GM10266 (cell line): ENCODE measurements around the gene ACSM3.
"Not testable (repeated sequence)": the region's sequence is repeated elsewhere in the genome, so short reads cannot be mapped to it uniquely, and the experiment has no call there.

ENCODE experiments used
- DNase-seq: peaks from one replicate; pipeline ENCODE4 v3.0.0; 2012; ENCODE audit errors: extremely low spot score
- CTCF ChIP-seq: IDR thresholded peaks from 2 replicates; pipeline ENCODE4 v1.5.1; 2012; ENCODE audit warnings: mild to moderate bottlenecking, low read depth; ENCODE audit not compliant: control insufficient read depth, insufficient read depth; ENCODE audit errors: missing control alignments

The ACSM3 gene

GRCh38 chr16:20744922-20745440 lies 18.8 kb upstream of the ACSM3 start:
- no peak for TF ChIP-seq CTCF
- DNase-seq: no peak

DNA sequence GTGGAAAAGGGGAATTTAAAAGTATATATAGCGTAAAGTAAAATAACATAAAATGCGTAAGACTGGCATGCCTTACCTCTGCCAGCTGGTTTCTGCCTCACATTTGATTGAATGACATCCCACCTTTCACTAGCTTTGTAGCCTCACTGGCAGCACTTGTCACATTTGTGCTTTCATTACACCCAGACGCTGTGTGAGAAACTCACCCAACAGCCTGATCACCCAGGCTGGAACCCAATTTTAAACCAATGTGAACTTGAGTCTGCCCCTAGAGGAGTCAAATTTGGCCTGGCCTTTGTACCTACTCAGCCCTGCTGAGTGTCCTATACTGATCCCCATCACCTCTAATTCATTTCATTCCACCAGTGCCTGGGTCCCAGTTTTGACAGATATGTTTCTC lies 17.4 kb upstream of the ACSM3 start:
- no peak for DNase-seq
- TF ChIP-seq CTCF: no peak

DNA sequence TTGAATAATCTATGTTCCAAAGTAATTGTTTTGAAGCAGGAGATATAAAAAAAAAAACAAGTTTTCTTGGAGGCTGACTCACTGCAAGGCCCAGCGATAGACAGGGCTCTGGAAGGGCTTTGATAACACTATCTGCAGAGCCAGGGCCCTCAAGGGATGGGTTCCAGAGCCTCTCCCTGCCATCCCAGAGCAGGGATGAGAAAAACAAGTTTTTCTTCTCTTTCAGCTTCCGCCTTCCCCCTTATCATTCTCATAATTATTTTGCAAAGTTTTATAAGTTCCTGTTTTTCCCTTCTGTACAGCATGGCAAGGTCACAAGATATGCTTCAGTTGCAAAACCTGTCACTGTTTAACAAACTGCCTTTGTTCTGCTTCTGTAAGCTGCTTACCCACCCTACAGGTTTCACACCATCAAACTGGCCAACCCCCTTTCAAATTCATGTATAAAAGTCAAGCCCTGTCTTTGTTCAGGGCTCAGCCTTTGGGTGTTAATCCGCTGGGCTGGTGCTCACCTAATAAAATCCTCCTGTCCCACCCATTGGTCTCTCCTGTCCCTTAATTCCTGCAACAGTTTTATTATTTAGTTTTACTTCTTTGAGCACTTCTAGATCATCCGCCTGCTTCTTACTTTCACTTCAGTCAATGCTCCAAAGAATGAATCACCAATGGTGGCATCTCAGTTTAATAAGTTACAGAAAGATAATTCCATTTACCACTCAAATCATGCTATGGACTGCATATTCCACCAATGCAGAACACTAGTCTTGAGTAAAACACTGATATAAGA lies 16.6 kb upstream of the ACSM3 start:
- no peak for DNase-seq
- no peak for TF ChIP-seq CTCF

DNA sequence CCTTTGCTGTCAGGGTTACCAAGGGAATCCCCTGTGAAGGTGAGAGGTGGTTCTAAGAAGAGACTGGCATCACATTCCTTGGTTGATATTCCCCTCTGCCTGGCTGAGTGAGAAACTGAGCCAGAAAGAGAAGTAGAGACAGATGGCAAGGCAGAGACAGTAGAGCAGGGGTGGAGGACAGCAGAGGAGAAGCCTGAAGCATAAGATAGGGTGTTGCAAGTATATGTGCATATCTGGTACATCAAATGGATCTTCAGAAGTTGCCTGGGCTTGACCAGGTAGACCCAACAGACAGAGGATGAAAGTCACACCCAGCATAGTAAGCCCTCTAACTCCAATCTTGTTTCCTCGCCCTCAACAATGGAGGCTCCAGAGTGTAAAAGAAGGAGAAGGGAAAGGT lies 14.3 kb upstream of the ACSM3 start:
- TF ChIP-seq CTCF: no peak

GRCh38 chr16:20750558-20750957 lies 13.3 kb upstream of the ACSM3 start:
- TF ChIP-seq CTCF: no peak
- no peak for DNase-seq

More for the DNA sequence above, 14.3 kb upstream of the ACSM3 start:
- no peak for DNase-seq

- DNase-seq: no peak
- no peak for TF ChIP-seq CTCF
These were observed 10.1 kb upstream of the ACSM3 start for GRCh38 chr16:20753727-20754126.

- TF ChIP-seq CTCF: no peak
These were observed 8.6 kb upstream of the ACSM3 start for GRCh38 chr16:20755238-20755637.

GRCh38 chr16:20755799-20756198 lies 8.0 kb upstream of the ACSM3 start:
- DNase-seq: not testable (repeated sequence)

More at GRCh38 chr16:20755238-20755637, 8.6 kb upstream of the ACSM3 start:
- DNase-seq: no peak
